Mucosa of descending colon (tissue), 3 donors: Measurements from ENCODE around the gene ITGA6. TPM values are rescaled to one million over a fixed set of nuclear protein-coding genes. Genes with fewer than 3 reads are reported as not detected.

Source experiments
- ATAC-seq: fragments of 200-7000 bp; cut with Tn5 transposase; one replicate; pipeline ENCODE4 v1.9.1; 2020; ENCODE audit warnings: mild to moderate bottlenecking, moderate library complexity
- DNase-seq, 3 donors: peaks; one replicate each; pipeline ENCODE4 v3.0.0-alpha.2; 2020
- H3K36me3 ChIP-seq: fragments of 200-600 bp; one replicate; pipeline ENCODE4 v1.8.0; 2021; ENCODE audit warnings: low read depth, mild to moderate bottlenecking
- H3K4me1 ChIP-seq: fragments of 200-600 bp; one replicate; pipeline ENCODE4 v1.8.0; 2021; ENCODE audit warnings: low read depth, mild to moderate bottlenecking
- H3K4me3 ChIP-seq: fragments of 200-600 bp; one replicate; pipeline ENCODE4 v1.8.0; 2021; ENCODE audit warnings: mild to moderate bottlenecking
- H3K9me3 ChIP-seq: fragments of 200-600 bp; one replicate; pipeline ENCODE4 v1.8.0; 2021; ENCODE audit warnings: mild to moderate bottlenecking
- CTCF ChIP-seq: fragments of 200-600 bp; IDR thresholded peaks from one replicate; pipeline ENCODE4 v1.8.0; 2022; ENCODE audit warnings: antibody characterized with exemption, mild to moderate bottlenecking
- intact Hi-C, 2 donors: fragments of 100-400 bp; cut with DNase I in 1 of 2; cut with micrococcal nuclease in 1 of 2; formaldehyde crosslinking; loops; one replicate each; pipeline versions ENCODE4 v1.11.0 to v1.11.1; 2022; cut with DNase I, micrococcal nuclease
- total RNA-seq, 3 donors: library from RNA; stranded (reverse); fragmentation: NEBNext Ultra II Directional in 2 of 3; extraction: Animal tissue kit (Norgen Biotek cat#: 25700) in 2 of 3; gene quantifications; one replicate each; pipeline versions ENCODE4 v1.2.1 to v1.2.4, GENCODE V29; 2021 to 2023
- donor health status: DM: no; HTN: no; CAD: no; lungs with moderate emphysema.
- donor health status: DM: no; HTN: no; CAD: no.
- donor health status: DM: no; HTN: yes; CAD: no.

Gene ITGA6
- total RNA-seq, 3 donors from 2014 or later, result 116 to 192 (median 178) TPM

GRCh38 chr2:172481507-172482262 is 54.3 kb downstream of the ITGA6 start:
- no peak for TF ChIP-seq CTCF
- H3K4me3 ChIP-seq, result no peak overlapping the region
- H3K4me1 ChIP-seq, result no peaks in the 10 kb centered on the region
- no peak for ATAC-seq
- intact Hi-C loops, result no loop called here
- no peak for DNase-seq
- no peaks in the 10 kb centered on the region for H3K36me3 ChIP-seq
- H3K9me3 ChIP-seq, result no peaks in the 10 kb centered on the region

GRCh38 chr2:172484253-172484652 is 56.9 kb downstream of the ITGA6 start:
- intact Hi-C loops, result no loop called here
- H3K36me3 ChIP-seq, result no peaks in the 10 kb centered on the region

GRCh38 chr2:172484706-172485105 is 57.3 kb downstream of the ITGA6 start:
- no peaks in the 10 kb centered on the region for H3K9me3 ChIP-seq
- H3K36me3 ChIP-seq, result no peaks in the 10 kb centered on the region
- ATAC-seq, result no peak
- TF ChIP-seq CTCF, result no peak
- no peak overlapping the region for H3K4me3 ChIP-seq
- H3K4me1 ChIP-seq, result no peaks in the 10 kb centered on the region
- DNase-seq, result no peak
- intact Hi-C loops, result no loop called here

More at GRCh38 chr2:172484253-172484652, 56.9 kb downstream of the ITGA6 start:
- Histone ChIP-seq H3K4me1 (no peaks in the 10 kb centered on the region), H3K9me3 (no peaks in the 10 kb centered on the region), H3K4me3 (no peak overlapping the region)
- TF ChIP-seq CTCF, result no peak
- peak; percentile 9 for ATAC-seq
- DNase-seq, result peak in 1 of 3 donors; percentile 46

GRCh38 chr2:172488556-172488955 is 61.2 kb downstream of the ITGA6 start:
- ATAC-seq (peak; percentile 10), DNase-seq (no peak)
- Histone ChIP-seq H3K4me1 (no peaks in the 10 kb centered on the region), H3K4me3 (no peak overlapping the region), H3K9me3 (no peaks in the 10 kb centered on the region), H3K36me3 (peaks cover 6% of the 10 kb centered on the region)
- intact Hi-C loops, result no loop called here
- TF ChIP-seq CTCF, result no peak

GRCh38 chr2:172489681-172490080 is 62.3 kb downstream of the ITGA6 start:
- H3K4me1 ChIP-seq, result no peaks in the 10 kb centered on the region
- TF ChIP-seq CTCF, result no peak
- intact Hi-C loops, result no loop called here
- no peak overlapping the region for H3K4me3 ChIP-seq
- no peak for ATAC-seq
- no peak for DNase-seq
- no peaks in the 10 kb centered on the region for H3K9me3 ChIP-seq
- H3K36me3 ChIP-seq, result peaks cover 6% of the 10 kb centered on the region
